Measurements from ENCODE around the gene SCN8A. TPM values are rescaled to one million over a fixed set of nuclear protein-coding genes. Genes with fewer than 3 reads are reported as not detected.
"Not testable (repeated sequence)": the region's sequence is repeated elsewhere in the genome, so short reads cannot be mapped to it uniquely, and the experiment has no call there.

Gene SCN8A
- total RNA-seq, 1 experiment from 2014 or later = 6.4 TPM

DNA sequence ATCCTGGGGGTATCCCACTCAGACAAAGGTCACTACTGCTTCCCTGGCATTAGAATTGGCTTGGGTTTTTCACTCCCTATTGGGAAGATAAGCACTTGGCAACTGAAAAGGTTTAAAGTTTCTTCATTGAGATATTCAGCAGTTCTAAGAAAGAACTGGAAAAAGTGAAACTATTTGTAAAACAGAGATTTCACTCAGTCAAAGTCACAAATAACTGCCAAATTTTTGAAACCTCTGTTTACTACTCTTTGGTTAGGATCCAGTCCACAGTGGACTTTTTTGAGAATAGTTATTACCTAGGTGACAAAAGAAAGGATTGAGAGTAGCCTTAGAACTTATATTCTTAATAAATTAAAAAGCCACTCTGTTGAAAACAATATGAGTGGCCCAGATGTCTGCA lies 172.7 kb downstream of the SCN8A start:
- no peak for DNase-seq (ENCODE audit: low read depth)

DNA sequence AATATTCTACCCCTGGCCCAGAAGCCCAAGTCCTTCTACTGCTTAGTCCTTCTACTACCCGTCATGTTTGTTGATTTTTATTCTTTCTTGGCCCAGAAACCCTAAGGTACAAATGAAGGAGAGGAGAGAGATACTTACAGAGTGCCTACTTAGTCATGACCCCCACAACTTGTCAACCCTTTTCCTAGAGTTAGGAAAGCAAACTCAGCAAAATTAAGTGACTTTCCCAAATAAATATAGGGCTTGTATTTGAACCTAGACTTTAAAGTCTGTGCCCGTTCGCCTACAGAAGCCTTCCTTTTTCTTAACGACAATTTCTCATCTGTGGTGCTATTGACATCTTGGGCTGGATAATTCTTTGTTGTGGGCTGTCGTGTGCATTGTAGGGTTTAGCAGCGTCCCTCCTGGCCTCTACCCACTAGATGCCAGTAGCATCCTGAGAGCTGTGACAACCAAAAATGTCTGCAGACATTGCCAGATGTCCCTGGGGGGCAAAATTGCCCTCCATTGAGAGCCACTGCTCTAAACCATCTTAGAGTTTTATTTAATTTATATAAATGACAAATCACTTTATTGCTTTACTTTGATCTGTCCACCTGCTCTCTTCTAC lies 175.1 kb downstream of the SCN8A start:
- DNase-seq (ENCODE audit: low read depth) = no peak

DNA sequence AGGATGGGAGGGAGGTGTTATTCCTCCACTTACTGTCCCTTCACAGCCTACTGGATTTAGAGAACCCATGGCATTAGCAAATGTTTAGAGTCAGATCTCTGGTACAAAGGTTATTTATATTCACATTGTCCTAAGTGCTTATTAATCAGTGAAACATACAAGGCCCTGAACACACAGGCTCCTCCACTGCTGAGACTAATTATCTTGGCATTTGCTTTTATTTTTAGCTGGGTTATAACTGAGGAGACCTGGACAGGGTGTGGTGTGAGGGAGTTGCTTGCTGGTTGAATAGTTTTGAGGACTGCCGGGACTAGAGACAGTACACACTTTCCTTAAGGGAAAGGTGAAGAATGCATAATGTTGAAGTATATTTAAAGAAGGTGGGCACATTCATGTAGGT lies 180.0 kb downstream of the SCN8A start:
- no peak for DNase-seq (ENCODE audit: low read depth)

DNA sequence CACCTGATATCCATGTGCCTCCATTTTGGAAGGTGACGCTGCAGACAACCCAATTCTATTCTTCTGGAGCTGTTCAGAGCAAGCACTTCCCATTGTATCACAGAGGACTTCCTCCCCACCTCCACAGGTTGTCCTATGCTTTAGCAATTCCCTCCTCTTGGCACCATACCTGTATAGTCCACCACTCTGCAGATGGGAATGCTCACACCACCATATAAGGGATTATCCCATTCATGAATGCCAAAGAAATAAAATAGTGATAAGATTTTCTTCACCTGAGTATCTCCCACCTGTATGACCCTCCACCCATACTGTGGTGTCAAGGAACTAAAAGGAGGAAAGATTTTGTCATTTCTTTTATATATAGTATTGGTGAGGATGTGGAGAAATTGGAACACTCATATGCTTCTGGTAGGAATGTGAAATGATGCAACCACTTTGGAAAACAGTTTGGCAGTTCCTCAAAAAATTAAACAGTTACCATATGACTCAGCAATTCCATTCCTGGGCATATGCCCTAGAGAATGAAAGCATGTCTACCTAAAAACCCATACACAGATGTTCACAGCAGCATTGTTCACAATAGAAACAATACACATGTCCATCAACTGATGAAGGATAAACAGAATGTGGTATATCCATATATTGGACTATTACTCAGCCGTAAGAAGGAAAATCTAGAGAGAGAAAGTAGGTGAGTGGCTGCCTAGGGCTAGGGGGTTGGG lies 182.3 kb downstream of the SCN8A start:
- DNase-seq (ENCODE audit: low read depth) = peak; percentile 87

DNA sequence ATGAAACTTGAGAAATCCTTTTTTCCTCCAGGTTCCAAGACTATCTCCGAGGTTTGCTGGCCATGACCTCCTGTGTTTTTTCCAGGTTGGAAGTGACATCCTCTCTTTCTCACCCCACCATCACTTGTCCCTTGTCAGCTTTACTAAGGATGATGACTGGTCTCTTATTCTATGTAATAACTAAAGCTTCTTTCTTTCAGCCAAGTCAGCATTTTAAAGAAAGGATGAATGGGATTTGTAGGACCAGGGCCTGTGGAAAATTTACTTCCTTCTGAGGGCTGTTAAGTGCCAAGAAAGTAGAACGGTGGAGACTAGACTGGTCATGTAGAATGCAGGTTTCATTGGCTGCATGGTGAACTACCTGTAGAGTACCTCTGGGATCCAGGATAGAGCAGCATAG lies 183.9 kb downstream of the SCN8A start:
- DNase-seq (ENCODE audit: low read depth) = no peak

DNA sequence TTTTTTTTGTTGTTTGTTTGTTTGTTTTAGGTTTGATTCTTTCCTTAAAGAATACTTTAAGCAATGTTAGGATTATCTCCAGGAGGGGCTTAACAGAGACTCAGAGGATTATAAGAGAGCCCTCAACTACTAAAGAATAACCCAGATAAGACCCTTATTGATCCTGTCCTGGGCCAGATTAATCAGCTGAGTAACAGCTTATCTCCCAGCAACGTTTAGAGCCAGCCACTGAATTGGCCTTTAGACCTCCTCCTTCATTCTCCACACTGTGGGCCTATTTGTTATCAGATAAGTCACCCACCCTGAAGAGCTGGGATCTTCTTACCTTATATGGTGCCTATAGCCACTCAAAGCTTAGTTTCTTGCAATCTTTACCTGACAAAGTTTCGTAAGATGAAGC lies 186.4 kb downstream of the SCN8A start:
- DNase-seq (ENCODE audit: low read depth) = no peak

DNA sequence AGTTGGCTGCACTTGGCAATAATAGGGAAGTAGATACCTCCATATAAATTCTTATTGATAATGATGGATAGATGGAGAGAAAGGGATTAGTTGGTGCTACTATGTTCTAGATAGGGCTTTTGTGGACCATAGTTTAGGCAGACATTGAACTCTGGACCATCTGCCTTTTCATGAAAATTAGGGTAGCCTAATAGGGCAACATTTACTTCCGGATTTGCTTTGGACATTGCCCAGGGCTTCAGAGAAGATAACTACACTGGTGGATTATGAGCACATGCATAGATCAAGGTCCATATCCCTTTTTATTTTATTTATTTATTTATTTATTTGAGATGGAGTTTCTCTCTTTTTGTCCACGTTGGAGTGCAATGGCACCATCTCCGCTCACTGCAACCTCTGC lies 186.9 kb downstream of the SCN8A start:
- no peak for DNase-seq (ENCODE audit: low read depth)

DNA sequence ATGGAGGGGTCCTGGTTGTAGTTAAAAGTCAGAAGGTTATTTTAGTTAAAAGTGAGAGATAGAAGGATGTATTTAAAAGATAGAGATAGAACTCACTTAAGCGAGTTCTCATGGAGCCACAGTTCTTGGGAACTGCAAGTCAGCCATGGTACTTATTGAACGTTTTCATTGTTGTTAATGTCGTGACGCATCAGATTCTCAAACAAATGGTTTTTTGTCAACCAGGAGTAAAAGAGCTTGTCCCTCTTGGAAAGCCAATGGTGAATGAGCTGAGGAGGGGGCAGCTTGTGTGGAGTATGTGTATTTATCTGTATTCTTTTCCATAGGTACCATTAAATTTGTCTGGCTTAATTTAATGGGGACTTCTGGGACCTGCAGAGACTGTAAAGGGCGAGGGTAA lies 188.8 kb downstream of the SCN8A start:
- no peak for DNase-seq (ENCODE audit: low read depth)

DNA sequence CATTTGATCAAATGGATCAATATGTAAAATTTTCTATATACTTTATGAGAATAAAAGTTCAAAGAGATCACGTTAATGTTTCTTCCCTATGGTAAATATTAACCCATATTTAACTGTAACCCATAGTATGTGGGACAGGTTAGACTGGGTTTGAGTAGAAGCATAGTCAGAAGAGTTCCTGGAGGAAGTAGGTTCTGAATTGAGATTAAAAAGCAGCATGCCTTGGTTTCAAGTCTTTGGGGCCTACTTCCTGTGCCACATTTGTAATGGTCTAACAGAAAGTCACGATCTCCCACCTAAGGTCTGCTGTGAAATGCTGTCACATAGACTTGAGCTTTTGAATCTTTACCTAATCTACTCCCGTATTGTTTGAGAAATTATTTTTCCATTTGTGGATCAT lies 193.7 kb downstream of the SCN8A start:
- no peak for DNase-seq (ENCODE audit: low read depth)

DNA sequence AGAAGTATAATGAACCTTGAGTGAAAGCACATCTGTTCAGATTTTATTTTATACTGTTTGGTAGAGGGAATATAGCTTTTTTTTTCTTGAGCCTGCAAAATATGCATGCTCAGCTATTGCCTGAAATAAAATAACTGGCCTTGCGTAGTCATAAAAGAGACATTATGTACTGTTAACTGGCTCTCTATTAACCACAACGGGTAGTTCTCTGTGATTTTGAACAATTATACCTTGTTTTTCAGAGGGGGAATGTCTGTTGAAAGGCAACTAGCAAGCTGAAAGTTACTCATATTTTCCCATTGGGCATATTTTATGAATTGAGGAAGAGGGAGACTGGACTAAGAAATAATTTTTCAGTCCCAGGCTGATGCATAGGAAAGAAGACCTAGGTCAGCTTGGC lies 194.9 kb downstream of the SCN8A start:
- no peak for DNase-seq (ENCODE audit: low read depth)

DNA sequence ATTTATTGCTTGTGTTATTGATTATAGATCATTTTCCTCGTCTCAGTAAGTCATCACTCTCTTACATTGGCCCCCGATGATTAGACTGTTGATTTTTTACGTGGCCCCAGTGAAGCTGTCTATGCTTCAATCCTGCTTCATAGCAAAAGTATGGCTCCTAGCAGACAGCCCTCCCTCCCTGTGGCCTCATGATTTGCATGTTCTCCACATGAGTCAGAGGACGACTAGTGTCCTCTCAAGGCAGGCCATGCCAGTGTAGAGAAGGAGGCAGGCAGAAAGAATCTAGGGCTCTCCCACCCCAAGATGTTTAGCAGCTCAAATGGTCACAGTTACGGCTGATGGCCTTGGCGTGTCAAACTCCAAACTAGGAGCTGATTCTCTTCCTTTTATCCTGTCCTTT lies 197.8 kb downstream of the SCN8A start:
- peak; percentile 83 for DNase-seq (ENCODE audit: low read depth)

DNA sequence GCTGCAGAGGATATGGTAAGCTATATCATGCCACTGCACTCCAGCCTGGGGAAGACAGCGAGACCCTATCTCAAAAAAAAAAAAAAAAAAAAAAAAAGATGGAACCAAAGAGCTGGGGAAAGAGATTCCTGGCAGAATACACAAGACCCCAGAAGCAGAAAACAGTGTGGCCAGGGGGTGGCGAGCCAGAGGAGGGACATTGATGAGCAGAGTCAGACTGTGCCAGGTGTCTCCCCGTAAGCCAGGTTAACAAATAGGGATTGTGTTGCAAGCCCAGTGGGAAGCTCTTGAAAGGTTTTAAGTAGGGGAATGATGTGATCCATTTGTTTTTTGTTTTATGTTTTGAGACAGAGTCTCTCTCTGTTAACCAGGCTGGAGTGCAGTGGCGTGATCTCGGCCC lies 201.4 kb downstream of the SCN8A start:
- DNase-seq (ENCODE audit: low read depth) = no peak

DNA sequence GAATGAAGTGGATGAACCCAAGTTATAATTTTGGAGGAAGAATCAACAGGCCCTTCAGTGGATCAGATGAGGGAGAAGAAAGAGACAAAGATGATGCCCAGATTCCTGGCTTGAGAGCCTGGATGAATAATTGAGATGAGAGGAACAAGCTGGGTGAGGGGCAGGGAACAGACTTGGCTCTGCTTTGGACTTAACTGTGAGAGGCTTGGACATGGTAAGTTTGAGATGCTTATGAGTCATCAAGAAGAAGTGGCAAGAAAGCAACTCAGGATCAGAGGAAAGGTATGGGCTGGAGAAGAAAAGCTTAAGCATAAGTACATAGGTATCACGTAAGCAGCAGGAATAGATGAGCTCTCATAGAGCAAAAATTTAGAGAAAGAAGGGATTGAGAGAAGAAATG lies 202.2 kb downstream of the SCN8A start:
- DNase-seq (ENCODE audit: low read depth) = peak; percentile 47

DNA sequence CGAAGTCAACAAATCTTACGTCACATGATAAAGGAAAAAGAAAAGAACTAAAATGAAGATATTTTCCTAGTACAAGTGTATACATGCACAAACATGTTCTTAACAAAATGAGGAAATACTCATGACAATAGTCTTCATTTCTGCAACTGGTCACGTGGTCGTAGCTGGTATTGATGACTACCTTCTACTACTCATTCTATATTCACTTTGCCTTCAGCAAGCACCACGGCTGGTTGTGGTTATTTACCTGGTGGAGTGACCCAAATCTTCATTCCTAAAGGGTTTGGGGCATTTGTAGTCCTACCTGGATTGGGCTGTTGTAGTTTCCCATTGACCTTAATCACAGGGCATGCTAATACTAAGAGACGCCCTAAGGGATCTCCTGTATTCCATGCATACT lies 206.3 kb downstream of the SCN8A start:
- DNase-seq (ENCODE audit: low read depth) = no peak

DNA sequence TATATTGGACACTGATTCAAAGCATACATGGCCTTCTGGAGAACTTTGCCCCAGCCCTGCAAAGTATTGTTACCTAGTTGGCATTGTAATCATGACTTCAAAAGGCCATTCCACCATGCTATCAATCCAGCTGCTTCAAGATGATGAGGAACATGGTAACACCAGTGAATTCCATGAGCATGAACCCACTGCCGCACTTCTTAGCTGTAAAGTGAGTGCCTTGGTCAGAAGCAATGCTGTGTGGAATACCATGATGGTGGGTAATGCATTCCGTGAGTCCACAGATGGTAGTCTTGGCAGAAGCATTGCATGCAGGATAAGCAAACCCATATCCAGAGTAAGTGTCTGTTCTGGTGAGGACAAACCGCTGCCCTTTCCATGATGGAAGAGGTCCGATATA lies 207.0 kb downstream of the SCN8A start:
- DNase-seq (ENCODE audit: low read depth) = not testable (repeated sequence)

DNA sequence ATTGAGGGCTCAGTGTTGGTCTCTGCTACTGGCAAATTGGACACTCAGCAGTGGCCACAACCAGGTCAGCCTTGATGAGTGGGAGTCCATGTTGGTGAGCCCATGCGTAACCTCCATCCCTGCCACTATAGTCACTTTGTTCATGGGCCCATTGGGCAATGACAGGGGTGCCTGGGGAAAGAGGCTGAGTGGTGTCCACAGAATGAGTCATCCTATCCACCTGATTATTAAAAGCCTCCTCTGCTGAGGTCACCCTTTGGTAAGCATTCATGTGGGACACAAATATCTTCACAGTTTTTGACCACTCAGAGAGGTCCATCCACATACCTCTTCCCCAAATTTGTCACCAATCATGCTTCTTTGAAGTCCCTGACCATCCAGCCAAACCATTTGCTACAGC lies 207.5 kb downstream of the SCN8A start:
- peak; percentile 38 for DNase-seq (ENCODE audit: low read depth)

DNA sequence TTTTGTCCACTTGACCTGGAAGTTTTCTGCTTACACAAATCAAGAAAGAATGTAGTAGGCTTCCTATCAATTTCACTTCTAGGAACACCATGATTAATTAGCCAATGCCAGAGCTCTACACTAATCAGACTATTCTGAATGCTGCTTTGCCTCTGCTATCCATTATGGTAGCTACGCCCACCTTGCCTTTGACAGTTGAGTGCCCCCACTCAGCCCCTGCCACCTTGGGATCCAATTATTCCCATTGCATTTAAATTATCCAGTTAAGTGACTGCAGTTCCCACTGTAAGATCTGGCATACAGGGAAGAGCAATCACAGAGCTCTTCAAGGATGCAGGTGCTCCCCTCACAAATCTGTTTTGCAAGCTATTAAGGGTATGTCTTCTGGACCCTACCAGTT lies 210.0 kb downstream of the SCN8A start:
- no peak for DNase-seq (ENCODE audit: low read depth)

DNA sequence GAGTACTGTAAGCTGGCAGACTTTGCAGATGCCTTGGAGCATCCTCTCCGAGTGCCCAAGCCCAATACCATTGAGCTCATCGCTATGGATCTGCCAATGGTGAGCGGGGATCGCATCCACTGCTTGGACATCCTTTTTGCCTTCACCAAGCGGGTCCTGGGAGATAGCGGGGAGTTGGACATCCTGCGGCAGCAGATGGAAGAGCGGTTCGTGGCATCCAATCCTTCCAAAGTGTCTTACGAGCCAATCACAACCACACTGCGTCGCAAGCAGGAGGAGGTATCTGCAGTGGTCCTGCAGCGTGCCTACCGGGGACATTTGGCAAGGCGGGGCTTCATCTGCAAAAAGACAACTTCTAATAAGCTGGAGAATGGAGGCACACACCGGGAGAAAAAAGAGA lies 215.9 kb downstream of the SCN8A start:
- DNase-seq (ENCODE audit: low read depth) = no peak

DNA sequence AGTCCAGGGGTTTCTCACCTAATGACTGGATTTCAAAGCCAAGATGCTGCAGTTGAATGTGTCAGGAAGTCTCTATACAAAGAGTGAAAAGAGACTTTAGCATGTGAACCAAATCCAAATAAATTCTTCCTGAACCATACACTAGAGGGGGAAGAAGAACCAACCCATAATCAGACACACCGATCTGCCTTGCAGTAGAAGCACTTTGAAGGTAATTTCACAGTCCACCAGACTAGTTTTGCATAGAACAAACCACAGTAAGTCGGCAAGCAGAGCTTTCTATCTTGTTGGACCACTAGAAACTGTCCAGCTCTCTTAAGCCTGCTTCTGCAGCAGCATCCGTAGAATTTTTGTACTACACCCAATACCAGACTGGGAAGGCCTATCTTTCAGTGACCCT lies 218.2 kb downstream of the SCN8A start:
- no peak for DNase-seq (ENCODE audit: low read depth)

DNA sequence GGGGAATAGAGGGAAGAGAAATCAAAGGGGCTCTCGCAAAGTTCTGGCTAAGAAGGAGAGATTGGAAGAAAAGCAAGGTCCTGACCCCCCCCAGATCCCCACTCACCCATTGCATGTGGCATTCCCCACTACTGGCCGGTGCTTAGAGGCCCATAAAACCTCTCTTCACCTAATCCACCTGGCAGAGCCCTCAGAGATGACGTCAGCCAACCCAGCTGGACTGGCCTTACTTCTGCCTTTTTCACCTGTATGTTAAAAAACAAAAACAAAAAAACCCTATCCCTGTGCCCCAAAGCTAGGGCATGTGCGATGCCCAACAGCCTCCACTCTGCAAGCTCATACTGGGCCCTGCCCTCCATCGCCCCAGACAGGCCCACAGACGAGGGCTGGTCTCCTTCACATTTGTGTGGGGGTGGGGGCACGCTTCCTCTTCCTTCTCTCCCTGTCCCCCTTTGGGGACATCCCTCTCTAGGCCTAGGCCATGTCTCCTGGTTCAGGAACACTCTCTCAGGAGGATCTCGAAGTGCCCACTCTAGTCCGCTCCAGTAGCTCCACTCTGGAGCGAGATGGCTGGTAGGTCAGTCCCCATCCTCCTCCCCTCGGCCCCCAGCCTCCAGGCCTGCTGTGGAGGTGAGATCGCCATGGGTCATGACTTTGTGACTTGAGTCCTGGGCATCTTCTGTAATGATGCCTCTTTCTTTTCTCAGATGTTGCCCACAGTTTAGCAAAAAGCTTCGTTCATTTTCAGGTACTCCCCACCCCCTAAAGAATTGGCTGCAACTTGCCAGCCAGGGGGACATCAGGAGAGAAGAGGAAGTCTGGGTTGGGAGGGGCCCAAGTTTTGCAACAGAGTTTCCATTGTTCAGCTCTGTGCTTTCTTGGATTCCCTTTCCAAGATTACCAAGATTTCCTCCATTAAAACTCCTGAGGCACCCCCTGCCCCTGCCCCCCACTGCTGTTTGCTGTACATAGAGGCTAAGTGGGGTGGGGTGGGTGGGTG lies 220.5 kb downstream of the SCN8A start:
- DNase-seq (ENCODE audit: low read depth) = no peak

DNA sequence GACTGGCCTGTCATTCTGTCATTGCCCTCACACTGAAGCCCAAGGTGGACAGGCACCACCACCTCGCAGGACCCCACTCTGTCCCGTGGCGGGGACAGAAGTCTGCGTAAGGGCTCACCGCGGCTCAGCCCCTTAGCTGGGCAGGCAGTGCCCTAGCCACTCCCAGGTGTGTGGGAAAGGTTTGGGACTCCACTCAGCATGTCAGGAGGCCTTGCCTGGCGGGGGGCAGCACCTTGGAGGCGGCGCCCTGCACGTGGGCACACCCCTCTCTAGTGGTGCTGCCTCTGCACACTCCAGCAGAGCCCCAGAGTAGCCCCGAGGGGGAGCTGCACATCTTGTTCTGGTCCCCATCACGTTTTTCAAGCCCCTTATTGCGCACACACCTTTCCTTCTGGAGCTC lies 221.8 kb downstream of the SCN8A start:
- no peak for DNase-seq (ENCODE audit: low read depth)

DNA sequence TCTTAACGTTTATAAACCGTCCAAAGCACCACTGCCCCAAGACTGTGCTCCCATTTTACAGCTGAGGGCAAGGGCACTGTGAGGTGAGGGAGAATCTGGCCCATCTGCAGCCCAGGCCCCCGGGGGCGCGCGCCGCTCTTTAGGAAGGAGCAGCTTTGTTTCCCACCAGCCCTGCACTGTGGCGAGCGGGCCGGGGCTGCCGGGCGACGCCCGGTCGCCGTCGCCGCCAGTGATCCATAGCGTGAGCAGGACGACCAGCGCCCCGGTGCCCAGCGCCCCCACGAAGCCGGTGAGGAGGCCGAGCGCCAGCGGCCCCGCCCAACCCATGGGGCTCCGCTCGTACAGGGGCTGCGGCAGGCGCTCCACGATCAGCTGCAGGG lies 222.9 kb downstream of the SCN8A start:
- no peak for DNase-seq (ENCODE audit: low read depth)

All from M059J (cell line).